ENCODE measurements around the gene DMC1.

The DMC1 gene

DNA sequence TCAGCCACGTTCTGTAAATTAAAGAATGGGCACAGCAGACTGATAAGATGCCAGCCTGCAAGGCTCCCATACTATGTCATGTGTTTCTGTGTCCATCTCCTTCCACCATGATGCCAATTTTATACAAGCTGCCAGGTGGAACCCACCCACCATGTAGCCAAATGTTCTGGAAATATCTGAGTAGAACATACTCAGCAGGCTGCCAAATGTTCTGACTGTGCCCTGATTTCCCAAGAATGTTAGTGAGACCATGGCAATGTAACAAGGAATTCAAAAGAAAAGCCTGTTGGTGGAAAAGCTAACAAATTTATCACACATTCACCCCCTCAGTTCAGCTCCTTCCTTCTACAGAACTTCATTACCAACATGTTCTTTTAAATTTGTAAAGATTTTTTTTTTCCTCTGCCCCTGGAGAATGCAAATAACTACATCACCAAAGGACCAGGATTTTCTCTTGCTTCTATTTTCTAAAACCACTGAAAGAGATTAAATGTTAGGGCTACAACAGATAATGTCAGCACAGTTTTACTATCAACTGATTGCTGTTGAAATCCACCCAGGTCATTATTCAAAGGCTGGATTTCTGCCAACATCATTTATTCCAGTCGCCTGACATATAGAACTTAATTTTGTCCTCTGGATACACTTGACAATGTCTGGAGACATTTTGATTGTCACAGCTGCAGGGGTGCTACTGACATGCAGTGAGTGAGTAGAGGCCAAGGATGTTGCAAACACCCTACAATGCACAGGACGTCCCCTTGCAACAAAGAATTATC lies 3.1 kb downstream of the DMC1 start:
- no peak for DNase-seq

DNA sequence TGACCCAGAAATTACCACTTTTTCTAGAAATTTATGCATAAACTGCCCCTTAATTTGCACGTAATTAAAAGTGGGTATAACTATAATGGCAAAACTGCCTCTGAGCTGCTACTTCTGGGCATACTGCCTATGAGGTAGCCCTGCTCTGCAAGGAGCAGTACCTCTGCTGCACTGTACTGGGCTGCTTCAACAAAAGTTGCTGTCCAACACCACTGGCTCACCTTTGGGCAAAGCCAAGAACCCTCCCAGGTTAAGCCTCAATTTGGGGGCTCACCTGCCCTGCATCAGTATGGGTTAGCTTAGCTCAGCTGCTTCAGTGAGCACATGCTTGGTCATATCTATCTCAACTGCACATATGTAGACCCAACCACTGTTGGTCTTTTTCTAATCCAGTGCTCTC lies 4.5 kb downstream of the DMC1 start:
- no peak for DNase-seq

DNA sequence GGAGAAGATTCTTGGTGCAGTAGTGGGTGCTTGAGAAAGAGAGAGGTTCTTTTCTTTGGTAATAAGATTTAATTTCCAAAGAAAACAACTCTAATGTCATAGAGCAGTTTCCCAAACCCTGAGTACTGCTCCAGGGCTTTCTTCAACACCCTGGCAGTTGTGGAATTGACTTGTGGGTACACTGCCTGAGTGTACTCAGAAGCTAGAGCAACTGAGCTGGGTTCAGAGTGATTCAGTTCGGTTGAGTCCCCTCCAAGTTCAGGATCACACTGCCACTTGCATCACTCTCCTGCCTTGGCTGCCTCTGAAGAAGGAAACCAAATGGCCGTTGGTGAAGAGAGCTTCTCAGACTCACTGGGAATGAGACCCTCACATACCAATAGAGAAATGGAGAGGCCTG lies 5.3 kb downstream of the DMC1 start:
- DNase-seq, result no peak

DNA sequence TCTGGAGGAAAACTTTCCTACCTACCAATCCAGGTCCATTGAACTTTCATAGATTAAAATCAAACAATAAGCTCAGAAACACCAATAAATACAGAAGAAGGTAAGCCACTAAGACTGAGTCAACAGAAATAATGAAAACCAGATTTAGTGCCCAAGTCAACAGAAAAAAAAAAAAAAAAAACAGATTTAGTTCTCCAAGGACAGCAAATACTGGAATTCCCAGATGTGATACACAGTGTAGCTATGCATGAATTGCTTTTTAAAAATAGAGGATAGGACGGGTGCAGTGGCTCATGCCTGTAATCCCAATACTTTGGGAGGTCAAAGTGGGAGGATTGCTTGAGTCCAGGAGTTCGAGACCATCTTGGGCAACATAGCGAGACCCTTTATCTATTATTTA lies 15.7 kb downstream of the DMC1 start:
- no peak for DNase-seq

DNA sequence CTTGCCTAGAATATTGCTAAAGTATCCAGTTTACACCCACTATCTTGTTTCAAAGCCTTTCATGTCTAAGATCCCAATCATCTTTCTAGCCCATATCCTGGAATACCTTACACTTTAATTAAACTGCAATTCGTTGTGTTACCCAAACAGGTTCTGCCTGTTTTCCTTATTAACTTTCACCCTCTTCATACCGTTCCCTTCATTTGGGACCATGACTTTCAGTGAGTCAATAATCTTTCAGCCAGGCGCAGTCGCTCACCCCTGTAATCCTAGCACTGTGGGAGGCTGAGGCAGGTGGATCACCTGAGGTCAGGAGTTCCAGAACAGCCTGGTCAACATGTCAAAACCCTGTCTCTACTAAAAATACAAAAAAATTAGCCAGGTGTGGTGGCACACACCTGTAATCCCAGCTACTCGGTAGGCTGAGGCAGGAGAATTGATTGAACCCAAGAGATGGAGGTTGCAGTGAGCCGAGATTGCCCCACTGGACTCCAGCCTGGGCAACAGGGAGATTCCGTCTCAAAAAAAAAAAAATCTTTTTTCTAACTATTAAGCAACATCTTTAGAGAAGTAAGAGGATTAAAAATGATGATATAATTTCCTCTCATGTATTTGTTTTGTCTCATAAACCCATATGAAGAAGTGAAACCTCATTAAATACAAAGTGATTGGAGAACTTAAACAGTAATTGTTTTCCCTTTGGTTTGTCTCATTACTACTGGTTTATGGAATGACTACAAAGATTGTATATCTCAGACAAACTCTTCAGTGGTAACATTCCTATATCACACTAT lies 20.7 kb downstream of the DMC1 start:
- no peak for DNase-seq

DNA sequence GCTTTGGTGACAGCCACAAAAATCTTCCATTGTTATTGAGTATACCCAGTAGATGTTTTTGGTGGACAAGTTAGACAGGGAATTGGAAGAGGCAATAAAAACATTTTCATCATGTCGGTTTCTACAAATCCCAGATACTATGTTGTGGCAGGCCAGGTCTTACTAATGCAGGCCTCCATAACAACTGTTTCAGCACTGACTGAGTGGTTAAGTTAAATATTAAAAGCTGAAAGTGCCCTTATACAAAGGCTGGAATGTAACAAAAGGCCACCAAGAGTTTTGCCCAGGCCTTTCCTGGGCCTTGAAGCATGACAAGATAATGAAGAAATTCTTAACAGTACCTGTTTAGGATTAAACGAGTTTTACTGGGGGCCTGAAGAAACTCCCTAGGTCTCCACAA lies 29.3 kb downstream of the DMC1 start:
- DNase-seq, result no peak

DNA sequence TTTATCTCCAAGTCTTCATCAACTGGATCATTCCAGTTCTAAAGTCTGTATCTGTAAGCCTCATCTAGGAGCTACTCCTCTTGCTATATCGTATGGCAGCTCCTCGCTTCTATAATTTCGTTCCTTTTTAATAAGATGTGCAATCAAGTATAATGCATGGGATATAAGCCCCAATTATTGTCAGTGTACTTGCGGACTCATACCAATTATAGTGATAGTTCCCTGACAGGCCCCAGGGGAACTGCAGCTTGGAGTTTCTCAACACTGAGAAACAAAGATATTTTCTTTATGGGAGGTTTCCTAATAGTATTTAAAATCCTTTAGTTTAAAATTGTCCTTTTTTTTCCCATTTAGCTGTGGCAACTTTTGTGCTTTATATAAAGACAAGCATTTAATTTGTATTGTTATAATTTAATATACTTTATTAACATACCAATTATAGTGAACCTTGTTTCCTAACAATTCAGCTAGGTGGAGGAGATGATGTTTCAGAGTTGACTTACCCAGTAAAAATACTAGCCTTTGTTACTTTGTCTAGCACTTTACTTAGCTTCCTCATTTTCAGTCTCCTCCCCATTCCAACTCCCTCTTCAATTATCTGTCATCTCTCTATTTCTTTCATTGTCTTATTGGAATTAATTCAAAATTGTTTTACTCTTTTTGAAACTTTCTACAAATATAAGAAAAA lies 38.6 kb downstream of the DMC1 start:
- no peak for DNase-seq

DNA sequence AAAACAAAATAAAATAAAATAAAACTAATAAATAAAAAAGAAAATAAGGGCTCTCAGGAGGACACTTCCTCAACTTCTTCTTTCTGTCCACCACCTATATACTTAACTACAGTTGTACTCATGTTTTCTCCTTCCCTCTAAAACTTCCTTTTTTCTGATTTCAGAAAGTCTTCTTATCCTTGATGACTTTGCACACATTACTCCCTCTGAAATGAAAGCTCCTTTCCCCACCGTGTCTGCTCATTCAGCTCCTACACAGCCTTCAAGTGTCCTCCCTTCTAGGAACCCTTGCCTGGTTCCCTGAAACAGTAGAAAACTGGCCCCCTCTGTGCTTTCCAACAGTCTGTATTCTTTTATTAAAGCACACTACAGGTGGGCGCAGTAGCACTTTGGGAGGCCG lies 45.6 kb downstream of the DMC1 start:
- DNase-seq, result no peak

DNA sequence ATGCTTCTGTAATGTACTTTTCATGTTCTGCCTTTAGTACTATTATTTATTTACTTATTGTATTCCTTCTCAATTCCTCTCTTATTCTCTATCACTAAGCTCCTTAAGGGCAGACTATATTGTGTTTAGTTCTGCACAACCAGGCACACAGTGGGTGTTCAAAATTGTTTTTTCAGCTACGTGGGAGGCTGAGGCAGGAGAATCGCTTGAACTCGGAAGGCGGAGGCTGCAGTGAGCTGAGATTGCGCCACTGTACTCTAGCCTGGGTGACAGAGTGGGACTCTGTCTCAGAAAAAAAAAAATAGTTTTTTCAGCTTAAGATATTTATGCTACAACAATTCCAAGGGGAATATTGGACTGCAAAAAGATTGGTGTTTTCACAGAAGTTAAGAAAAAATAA lies 46.5 kb downstream of the DMC1 start:
- DNase-seq, result no peak

DNA sequence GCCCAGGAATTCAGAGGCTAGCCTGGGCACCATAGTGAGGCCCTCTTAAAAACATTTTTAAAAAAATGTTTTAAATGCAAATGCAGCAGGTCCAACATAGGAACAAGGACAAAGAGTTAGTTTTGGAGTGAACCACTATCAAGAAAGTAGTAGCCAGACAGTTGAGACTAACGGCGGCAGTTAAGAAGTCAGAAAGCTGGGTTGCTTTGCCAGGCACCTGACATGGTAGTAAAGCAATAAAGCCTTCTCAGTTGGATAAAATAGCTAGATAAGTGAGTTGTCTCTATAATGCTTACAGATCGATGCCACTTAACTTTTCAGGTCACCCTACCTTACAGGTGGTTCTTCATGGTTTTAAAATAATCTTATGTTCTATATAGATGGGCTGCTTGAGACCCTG lies 47.0 kb downstream of the DMC1 start:
- no peak for DNase-seq

DNA sequence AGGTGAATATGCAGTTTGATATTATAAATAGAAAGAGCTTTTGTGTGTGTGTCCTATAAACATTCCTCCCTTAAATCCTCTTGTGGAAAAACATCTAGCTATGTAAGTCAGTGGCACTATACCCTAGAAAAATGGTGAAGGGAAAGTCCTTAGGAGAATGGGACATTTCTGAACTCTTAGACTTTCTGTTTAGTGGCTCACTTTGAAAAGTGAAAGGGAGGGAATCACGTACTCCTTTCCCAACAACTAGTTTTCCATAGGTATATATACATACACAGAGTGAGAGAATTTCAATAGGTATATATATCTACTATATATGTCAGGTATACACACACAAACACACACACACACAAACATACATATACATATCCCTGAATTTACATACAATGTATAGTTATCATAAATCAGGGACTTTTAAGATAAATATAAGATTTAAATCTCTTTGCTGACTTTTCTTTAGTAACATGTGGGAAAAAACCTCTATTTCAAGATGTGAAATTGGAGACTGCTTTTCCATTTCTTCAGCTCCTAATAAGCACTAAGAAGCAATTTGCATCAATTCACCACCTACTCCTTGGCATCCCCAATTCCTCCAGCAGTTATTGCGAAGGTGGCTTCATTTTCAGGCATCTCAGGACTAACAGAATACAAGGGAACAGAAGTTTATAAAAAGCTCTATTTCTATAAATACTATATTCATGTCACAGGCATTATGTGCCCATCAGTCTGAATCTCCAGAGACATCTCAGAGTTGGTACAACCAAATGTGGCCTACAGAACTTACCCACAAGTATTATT lies 50.3 kb downstream of the DMC1 start:
- DNase-seq, result no peak

DNA sequence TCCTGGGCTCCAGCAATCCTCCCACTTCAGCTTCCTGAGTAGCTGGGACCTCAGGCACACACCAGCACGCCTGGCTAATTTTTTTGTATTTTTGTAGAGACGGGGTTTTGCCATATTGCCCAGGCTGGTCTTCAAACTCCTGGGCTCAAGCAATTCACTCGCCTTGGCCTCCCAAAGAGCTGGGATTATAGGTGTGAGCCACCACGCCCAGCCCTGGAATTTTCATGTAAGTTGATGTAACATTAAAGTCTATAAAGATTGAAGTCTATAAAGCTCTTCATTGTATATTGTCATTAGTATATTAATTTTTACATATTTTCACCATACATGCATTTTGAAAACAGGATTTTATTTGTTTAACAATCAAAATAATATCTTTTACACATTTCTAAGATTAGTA lies 51.4 kb downstream of the DMC1 start:
- no peak for DNase-seq

DNA sequence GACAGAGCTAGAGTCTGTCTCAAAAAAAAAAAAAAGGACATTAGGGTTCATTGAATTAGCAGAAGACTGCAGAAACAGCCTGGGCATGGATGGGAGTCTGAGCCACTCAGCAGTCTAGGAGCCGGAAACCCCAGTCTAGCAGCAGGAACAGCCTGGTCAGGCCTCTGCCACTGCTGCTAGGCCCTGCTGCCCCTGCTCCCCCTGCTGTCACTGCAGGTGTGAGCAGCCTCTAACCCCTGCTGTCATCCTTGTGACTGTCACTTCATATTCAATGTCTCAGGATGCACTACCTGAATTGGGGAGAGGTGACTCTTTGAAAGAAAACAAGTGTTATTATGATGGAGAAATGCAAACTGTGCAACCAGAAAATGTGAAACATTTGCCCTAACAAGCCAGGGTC lies 56.9 kb downstream of the DMC1 start:
- DNase-seq, result no peak

DNA sequence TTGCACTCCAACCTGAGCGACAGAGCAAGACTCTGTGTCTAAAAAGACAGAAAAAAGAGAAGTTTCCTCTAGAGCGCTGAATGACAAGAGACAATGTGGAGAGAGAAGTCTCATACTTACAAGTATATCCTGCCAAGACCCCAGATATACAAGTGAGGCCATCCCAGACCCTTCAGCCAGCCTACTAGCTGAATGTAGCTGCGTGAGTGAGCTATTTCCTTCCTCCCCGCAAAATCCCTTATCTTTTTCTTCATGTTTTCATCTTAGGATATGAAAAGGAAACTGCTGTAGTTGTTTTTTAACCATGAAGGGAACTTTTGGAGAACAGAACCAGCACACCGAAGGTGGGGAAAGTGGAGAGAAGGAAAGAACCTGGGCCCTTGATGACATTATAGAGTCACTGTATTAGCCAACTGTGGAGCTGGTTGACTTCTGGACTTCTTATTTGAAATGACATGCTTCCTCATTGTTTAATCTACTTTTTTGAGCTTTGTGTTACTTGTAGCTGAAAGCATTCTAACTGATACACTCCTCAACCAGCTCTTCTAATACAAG lies 59.5 kb downstream of the DMC1 start:
- DNase-seq, result no peak

DNA sequence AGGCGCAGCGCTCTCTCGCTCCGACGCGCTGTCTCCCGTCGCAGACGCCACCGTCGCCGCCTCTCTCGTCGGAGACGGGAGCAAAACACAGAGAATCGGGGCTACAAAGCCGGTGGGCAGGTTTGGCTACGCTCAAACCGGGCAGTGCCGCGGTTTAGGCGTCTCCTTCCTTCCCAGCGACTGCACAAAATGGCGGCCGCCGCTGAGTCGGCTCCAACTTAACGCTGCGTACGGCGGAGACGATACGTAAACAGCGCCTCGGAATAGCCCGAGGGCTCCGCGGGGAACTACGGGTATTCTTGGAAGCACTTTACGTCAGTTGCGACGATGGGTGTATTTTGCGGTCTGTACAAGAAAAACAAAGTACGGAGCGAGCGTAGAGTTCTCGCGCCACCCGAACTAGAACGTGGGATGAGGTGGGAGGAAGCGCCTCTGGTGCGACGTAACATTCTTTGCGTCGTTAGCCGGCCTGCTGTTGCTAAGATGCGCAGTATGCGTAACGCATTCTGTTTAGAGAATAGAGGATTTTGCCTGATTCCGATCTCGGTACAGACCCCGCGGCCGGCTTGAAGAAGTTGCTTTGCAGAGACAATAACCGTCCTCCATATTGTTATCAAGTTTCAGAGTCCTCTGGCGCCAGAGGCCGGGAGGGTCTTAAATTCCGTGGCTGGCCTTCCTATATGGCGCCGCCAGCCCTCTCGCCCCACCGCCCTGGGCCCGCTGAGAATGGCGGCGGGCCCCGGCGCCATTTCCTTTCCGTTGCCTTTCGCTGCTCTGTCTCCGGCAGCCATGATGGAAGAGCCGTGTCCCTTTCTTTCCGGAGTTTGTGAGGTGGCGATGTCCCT lies 63.6 kb downstream of the DMC1 start, which contains the start of gene DDX17:
Gene DDX17 (minus strand): TSS at position 194 of the 845 bp plus-strand sequence.
- peak; percentile 95 for DNase-seq

DNA sequence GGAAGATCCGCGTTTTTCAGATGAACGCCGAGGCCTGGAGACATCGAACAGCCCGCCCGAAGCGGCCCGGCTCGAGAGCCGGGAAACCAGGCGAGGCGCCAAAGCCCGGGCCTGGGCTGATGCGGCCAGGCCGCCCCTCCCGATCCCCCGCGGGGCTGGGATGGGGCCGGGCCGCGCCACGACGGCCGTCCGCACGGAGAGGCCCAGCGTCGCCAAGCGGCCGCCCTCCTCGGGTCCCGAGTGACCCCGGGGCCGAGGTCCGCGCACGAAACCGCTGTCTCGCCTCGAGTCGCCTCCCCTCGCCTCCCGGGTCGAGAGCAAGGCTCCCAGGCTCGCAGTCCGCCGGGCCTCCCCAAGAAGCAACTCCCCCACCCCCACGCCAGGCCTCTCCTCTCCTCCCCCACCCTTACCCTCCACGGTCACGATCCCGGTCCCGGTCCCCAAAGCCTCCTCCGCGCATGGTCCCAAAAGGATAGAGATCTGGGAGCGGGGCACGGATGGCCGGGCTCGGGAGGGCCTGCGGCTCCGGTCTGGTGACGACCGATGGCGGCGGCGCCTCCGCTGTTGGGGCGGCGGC lies 64.4 kb downstream of the DMC1 start:
- no peak for DNase-seq

DNA sequence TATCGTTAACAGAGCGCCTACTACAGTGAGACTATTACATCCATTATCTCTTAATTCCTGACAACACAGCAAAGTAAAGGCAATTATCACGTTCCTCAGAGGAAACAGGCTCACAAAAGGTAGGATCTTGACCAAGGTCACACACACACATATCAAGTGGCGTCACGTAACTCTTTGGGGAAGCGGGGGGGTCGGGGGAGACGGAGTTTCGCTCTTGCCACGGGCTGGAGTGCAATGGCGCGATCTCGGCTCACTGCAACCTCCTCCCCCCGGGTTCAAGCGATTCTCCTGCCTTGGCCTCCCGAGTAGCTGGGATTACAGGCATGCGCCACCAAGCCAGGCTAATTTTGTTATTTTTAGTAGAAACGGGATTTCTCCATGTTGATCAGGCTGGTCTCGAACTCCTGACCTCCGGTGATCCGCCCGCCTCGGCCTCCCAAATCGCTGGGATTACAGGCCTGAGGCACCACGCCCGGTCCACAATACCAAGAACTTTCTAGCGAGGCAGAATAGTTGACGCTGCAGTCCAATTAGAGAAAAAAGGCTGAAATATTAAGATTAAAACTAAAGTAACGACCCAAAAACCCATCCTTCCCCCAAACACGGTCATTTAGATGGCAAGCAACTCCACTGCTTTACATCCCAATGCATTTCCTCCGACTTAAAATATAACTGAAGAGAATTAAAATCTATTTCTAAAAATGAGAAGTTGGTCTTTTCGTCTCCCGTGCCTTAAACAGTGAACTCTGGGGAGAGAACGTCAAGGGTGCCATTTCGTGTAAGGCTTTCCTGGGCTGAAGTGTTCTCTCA lies 65.0 kb downstream of the DMC1 start:
- no peak for DNase-seq

DNA sequence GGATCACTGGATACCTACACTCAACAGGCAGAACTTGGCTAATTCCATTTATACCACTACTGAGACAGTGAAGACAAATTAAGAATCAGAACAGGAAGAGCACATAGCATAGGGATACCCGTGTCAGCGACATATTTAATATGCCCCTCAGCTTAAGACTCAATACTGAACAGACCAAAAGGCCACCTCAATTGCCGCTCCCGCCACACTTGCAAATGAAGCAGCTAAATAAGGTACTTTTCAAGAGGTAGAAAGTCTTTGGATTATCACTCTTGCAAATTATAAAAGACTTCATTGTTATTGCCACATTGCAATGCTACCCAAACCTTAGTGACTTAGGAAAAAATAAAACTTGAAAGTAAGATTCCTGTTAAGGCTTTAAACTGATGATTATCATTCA lies 67.0 kb downstream of the DMC1 start:
- DNase-seq, result no peak

DNA sequence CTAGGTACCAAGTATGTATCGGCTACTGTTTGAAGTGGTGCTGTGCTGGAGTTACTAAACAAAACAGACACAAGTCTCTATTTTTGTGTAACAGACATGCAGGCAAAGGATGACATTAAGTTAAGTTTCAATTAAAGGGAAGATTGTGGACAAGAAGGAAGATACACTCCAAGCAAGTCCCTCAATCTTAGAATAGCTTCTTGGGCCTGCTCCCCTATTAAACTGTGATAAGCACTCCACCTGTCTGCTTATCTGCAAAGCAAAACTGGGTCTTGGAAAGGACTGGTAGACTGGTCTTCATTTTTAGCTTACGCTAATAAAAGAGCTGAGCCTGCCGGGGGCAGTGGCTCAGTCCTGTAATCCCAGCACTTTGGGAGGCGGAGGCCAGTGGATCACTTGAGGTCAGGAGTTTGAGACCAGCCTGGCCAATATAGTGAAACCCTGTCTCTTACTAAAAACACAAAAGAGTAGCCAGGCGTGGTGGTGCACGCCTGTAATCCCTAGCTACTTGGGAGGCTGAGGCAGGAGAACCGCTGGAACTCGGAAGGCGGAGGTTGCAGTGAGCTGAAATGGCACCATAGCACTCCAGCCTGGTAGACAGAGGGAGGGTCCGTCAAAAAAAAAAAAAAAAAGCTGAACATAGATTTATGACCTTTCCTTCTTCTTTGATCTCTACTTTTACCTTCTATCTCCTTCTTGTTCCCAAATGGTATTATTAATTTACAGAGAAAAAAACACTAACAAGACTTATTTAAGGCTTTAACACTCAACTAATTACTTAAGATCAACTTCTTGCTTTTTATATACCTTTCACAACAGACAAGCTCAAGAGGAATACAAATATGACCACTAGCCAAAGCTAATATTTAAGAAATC lies 67.9 kb downstream of the DMC1 start:
- no peak for DNase-seq

Data from NCI-H1048 (cell line).